Ishikawa (cell line): ENCODE measurements around the gene WNK1.

Experiments
- CREB1 ChIP-seq: IDR thresholded peaks from 2 replicates; pipeline ENCODE4 v1.6.1; 2012; ENCODE audit warnings: low read depth
- EP300 ChIP-seq: IDR thresholded peaks from 2 replicates; pipeline ENCODE4 v1.6.1; 2012; ENCODE audit warnings: borderline replicate concordance
- MAX ChIP-seq: IDR thresholded peaks from 2 replicates; pipeline ENCODE4 v1.6.1; 2012
- RAD21 ChIP-seq: IDR thresholded peaks from 2 replicates; pipeline ENCODE4 v1.6.1; 2012; ENCODE audit warnings: low read depth
- REST ChIP-seq: IDR thresholded peaks from 2 replicates; pipeline ENCODE4 v1.6.1; 2012; ENCODE audit warnings: low read depth, mild to moderate bottlenecking

GRCh38 chr12:926641-927040 is 174.3 kb downstream of the WNK1 start:
- TF ChIP-seq REST (no peak), EP300 (no peak), MAX (no peak), RAD21 (no peak), CREB1 (no peak)
